SK-N-SH (cell line): Measurements from ENCODE around the gene COL20A1. TPM values are rescaled to one million over a fixed set of nuclear protein-coding genes. Genes with fewer than 3 reads are reported as not detected.

Experiments used
- CTCF ChIA-PET: fragments of 300-600, 350-600 bp; formaldehyde crosslinking; extraction: SDS; loops from one replicate; lab custom pipeline; 2021; lab: Yijun Ruan, JAX
- POLR2A ChIA-PET: fragments of 350-600 bp; sonication (Branson Sonifier 250); formaldehyde crosslinking; extraction: SDS; loops from one replicate; lab custom pipeline; 2020; ENCODE audit warnings: antibody characterized with exemption, inconsistent platforms; lab: Yijun Ruan, JAX
- DNase-seq: peaks from one replicate; pipeline ENCODE4 v3.0.0; 2012
- H2AFZ ChIP-seq: fragments of 200-600 bp; sonication (generic); 2 replicates; pipeline ENCODE4 v1.8.1; 2016; ENCODE audit warnings: antibody characterized with exemption, mild to moderate bottlenecking, low read depth
- H3F3A ChIP-seq: fragments of 200-600 bp; sonication (generic); replicated peaks from 2 replicates; pipeline ENCODE3; 2016; ENCODE audit warnings: antibody characterized with exemption, mild to moderate bottlenecking; ENCODE audit not compliant: insufficient read depth
- H3K27ac ChIP-seq, 2 experiments: fragments of 200-500 bp in 1 of 2; fragments of 200-600 bp in 1 of 2; sonication (Bioruptor generic) in 1 of 2; sonication (generic), shearing (Covaris generic) in 1 of 2; 2 replicates each; pipeline versions ENCODE4 v1.5.1 to v1.6.1; 2014 to 2016; ENCODE audit warnings: low read depth in 2 of 2, inconsistent platforms in 1 of 2, low read length in 1 of 2, mild to moderate bottlenecking in 1 of 2, mixed read lengths in 1 of 2
- H3K27me3 ChIP-seq: fragments of 200-600 bp; sonication (generic), shearing (Covaris generic); 2 replicates; pipeline ENCODE4 v1.6.1; 2016; ENCODE audit warnings: mixed run types; ENCODE audit not compliant: insufficient read depth
- H3K36me3 ChIP-seq, 2 experiments: fragments of 200-500 bp in 1 of 2; fragments of 200-600 bp in 1 of 2; sonication (Bioruptor generic) in 1 of 2; sonication (generic) in 1 of 2; replicated peaks in 1 of 2; 2 replicates each; pipeline versions ENCODE3 to v1.5.1; 2014 to 2016; ENCODE audit warnings: low read length in 1 of 2, mild to moderate bottlenecking in 1 of 2; ENCODE audit not compliant: insufficient read depth in 2 of 2, control insufficient read depth in 1 of 2
- H3K4me1 ChIP-seq, 2 experiments: fragments of 200-500 bp in 1 of 2; fragments of 200-600 bp in 1 of 2; sonication (Bioruptor generic) in 1 of 2; sonication (generic), shearing (Covaris generic) in 1 of 2; 2 replicates each; pipeline versions ENCODE4 v1.5.1 to v1.6.1; 2014 to 2016; ENCODE audit warnings: low read depth in 1 of 2, low read length in 1 of 2, mixed run types in 1 of 2; ENCODE audit not compliant: insufficient read depth in 2 of 2, control insufficient read depth in 1 of 2
- H3K4me2 ChIP-seq: fragments of 200-600 bp; sonication (generic), shearing (Covaris generic); 2 replicates; pipeline ENCODE4 v1.6.1; 2017; ENCODE audit warnings: mixed run types
- H3K4me3 ChIP-seq, 2 experiments: fragments of 200-500 bp in 1 of 2; fragments of 200-600 bp in 1 of 2; sonication (Bioruptor generic) in 1 of 2; sonication (generic), shearing (Covaris generic) in 1 of 2; 2 replicates each; pipeline versions ENCODE4 v1.5.1 to v1.8.1; 2014 to 2016; ENCODE audit warnings: low read depth in 2 of 2, inconsistent platforms in 1 of 2, low read length in 1 of 2, mild to moderate bottlenecking in 1 of 2, mixed read lengths in 1 of 2, moderate library complexity in 1 of 2
- H3K79me2 ChIP-seq: fragments of 200-600 bp; sonication (generic); 2 replicates; pipeline ENCODE4 v1.8.1; 2017; ENCODE audit warnings: mild to moderate bottlenecking; ENCODE audit not compliant: insufficient read depth
- H3K9ac ChIP-seq: fragments of 200-600 bp; sonication (generic); 2 replicates; pipeline ENCODE4 v1.6.1; 2017; ENCODE audit warnings: mixed run types
- H3K9me2 ChIP-seq: fragments of 200-600 bp; sonication (generic); 2 replicates; pipeline ENCODE4 v1.6.1; 2017; ENCODE audit warnings: mixed run types
- H3K9me3 ChIP-seq: fragments of 200-600 bp; sonication (generic); 2 replicates; pipeline ENCODE4 v1.6.1; 2017; ENCODE audit warnings: mixed run types, mild to moderate bottlenecking, moderate library complexity
- H4K20me1 ChIP-seq: fragments of 200-600 bp; sonication (generic); 2 replicates; pipeline ENCODE4 v1.6.1; 2017; ENCODE audit warnings: mild to moderate bottlenecking, mixed run types; ENCODE audit not compliant: insufficient read depth
- CHD2 ChIP-seq: fragments of 150-350 bp; IDR thresholded peaks from 2 replicates; pipeline ENCODE4 v1.6.1; 2018; ENCODE audit warnings: low read length; ENCODE audit not compliant: partially characterized antibody
- CTCF ChIP-seq: fragments of 200-600 bp; sonication (generic); IDR thresholded peaks from 2 replicates; pipeline ENCODE4 v1.6.1; 2017; ENCODE audit warnings: antibody characterized with exemption, mild to moderate bottlenecking, moderate library complexity
- ELF1 ChIP-seq: IDR thresholded peaks from 2 replicates; pipeline ENCODE4 v1.4.0; 2012
- EP300 ChIP-seq, 2 experiments: IDR thresholded peaks; 2 replicates each; pipeline versions ENCODE4 v1.4.0 to v1.6.1; 2012; ENCODE audit warnings: borderline replicate concordance in 1 of 2, low read depth in 1 of 2, low read length in 1 of 2
- EZH2phosphoT487 ChIP-seq: fragments of 200-600 bp; sonication (generic); IDR thresholded peaks from 2 replicates; pipeline ENCODE4 v1.6.1; 2017; ENCODE audit warnings: low read depth, mixed run types, mild to moderate bottlenecking, antibody characterized with exemption, moderate library complexity, borderline replicate concordance
- FOXJ3 ChIP-seq: sonication (generic); formaldehyde crosslinking; IDR thresholded peaks from 2 replicates; pipeline ENCODE4 v1.5.1; 2020; ENCODE audit warnings: mild to moderate bottlenecking, missing genetic modification reagents
- FOXM1 ChIP-seq: IDR thresholded peaks from 2 replicates; pipeline ENCODE4 v1.4.0; 2012; ENCODE audit warnings: low read depth, mild to moderate bottlenecking
- GABPA ChIP-seq: IDR thresholded peaks from 2 replicates; pipeline ENCODE4 v1.4.0; 2012; ENCODE audit warnings: low read depth, mild to moderate bottlenecking
- GATA2 ChIP-seq: sonication (generic); formaldehyde crosslinking; IDR thresholded peaks from 2 replicates; pipeline ENCODE4 v1.5.0; 2020; ENCODE audit warnings: mild to moderate bottlenecking, missing genetic modification reagents
- IRF3 ChIP-seq: fragments of 150-350 bp; IDR thresholded peaks from 2 replicates; pipeline ENCODE4 v1.6.1; 2016; ENCODE audit warnings: mild to moderate bottlenecking, low read depth, low read length
- MAX ChIP-seq: IDR thresholded peaks from 2 replicates; pipeline ENCODE4 v1.4.0; 2012; ENCODE audit warnings: low read depth
- NFIC ChIP-seq: IDR thresholded peaks from 2 replicates; pipeline ENCODE4 v1.4.0; 2012; ENCODE audit warnings: borderline replicate concordance
- POLR2AphosphoS5 ChIP-seq: IDR thresholded peaks from 2 replicates; pipeline ENCODE4 v1.6.1; 2012; ENCODE audit warnings: low read depth, low read length
- REST ChIP-seq: IDR thresholded peaks from 2 replicates; pipeline ENCODE4 v1.6.1; 2012; ENCODE audit warnings: mild to moderate bottlenecking, low read depth, low read length, moderate library complexity
- RXRA ChIP-seq: IDR thresholded peaks from 2 replicates; pipeline ENCODE4 v1.4.0; 2012; ENCODE audit warnings: low read depth, mild to moderate bottlenecking, borderline replicate concordance
- SMC3 ChIP-seq: IDR thresholded peaks from 2 replicates; pipeline ENCODE4 v1.6.1; 2012; ENCODE audit warnings: low read depth, low read length, improper control_type of control experiment
- TAF1 ChIP-seq: IDR thresholded peaks from 2 replicates; pipeline ENCODE4 v1.6.1; 2012; ENCODE audit warnings: low read depth, mild to moderate bottlenecking, low read length, moderate library complexity, borderline replicate concordance
- USF1 ChIP-seq: IDR thresholded peaks from 2 replicates; pipeline ENCODE4 v1.4.0; 2012; ENCODE audit warnings: low read depth, borderline replicate concordance
- YY1 ChIP-seq: IDR thresholded peaks from 2 replicates; pipeline ENCODE4 v1.4.0; 2012; ENCODE audit warnings: low read depth, mild to moderate bottlenecking
- WGBS: methylation state at CpG from one replicate; pipeline ENCODE4 v1.1.6; 2017; ENCODE audit warnings: low lambda C conversion rate; 5-methylcytosine and 5-hydroxymethylcytosine counted together
- polyA plus RNA-seq, 3 experiments: library from polyadenylated mRNA; depleted of rRNA; stranded (reverse); fragments of >200 nt; gene quantifications; 2 replicates each; pipeline ENCODE4 v1.2.3, GENCODE V29; 2012

COL20A1 gene
- polyA plus RNA-seq, 1 of the 3 experiments (the other 2 are of a cell fraction), result not detected

GRCh38 chr20:63257629-63258028 lies 35.4 kb upstream of the COL20A1 start:
- Histone ChIP-seq H3K36me3 (no peaks in the 10 kb centered on the region), H4K20me1 (no peaks in the 10 kb centered on the region), H3K9me3 (no peaks in the 10 kb centered on the region), H3K9me2 (no peaks in the 10 kb centered on the region), H3K79me2 (no peaks in the 10 kb centered on the region), H3K9ac (no peak overlapping the region), H3K4me2 (no peak overlapping the region), H3K27me3 (peaks cover 34% of the 10 kb centered on the region), H3K27ac (no peak overlapping the region), H3F3A (no peaks in the 10 kb centered on the region), H2AFZ (no peak overlapping the region), H3K4me1 (peaks cover 0 to 5% of the 10 kb centered on the region in 2 experiments; a peak in 1 of 4 replicates), H3K4me3 (no peak overlapping the region)
- CTCF ChIA-PET, result interaction anchor here (3.5 kb wide), 1 partner anchor 34 kb away, joined by 21 read pairs; no protein-coding TSS in a partner anchor
- POLR2A ChIA-PET, result no interaction called here
- DNase-seq, result no peak
- WGBS, result 85% methylated on average over 13 of the region's 13 CpGs
- no peak for TF ChIP-seq FOXJ3
- no peak for TF ChIP-seq GABPA
- no peak for TF ChIP-seq TAF1
- no peak for TF ChIP-seq GATA2
- no peak for TF ChIP-seq REST
- TF ChIP-seq CHD2, result no peak
- TF ChIP-seq EP300 (IDR thresholded peaks at IDR 0.05; ENCODE audit: borderline replicate concordance in 1 of 2, low read depth in 1 of 2, low read length in 1 of 2), result no peak
- TF ChIP-seq FOXM1, result no peak

GRCh38 chr20:63258781-63259180 lies 34.2 kb upstream of the COL20A1 start:
- POLR2A ChIA-PET, result interaction anchor here (1.1 kb wide), 1 partner anchor 14 kb away, joined by 3 read pairs; the partner anchor contains the start of gene ARFGAP1
- H3F3A ChIP-seq, result no peaks in the 10 kb centered on the region
- no peaks in the 10 kb centered on the region for H3K79me2 ChIP-seq
- H3K4me3 ChIP-seq, result no peak overlapping the region
- H4K20me1 ChIP-seq, result no peaks in the 10 kb centered on the region
- no peak overlapping the region for H2AFZ ChIP-seq
- H3K27ac ChIP-seq, result no peak overlapping the region
- H3K9me3 ChIP-seq, result no peaks in the 10 kb centered on the region
- H3K9me2 ChIP-seq, result no peaks in the 10 kb centered on the region
- no peaks in the 10 kb centered on the region for H3K36me3 ChIP-seq
- H3K27me3 ChIP-seq, result peaks cover 26% of the 10 kb centered on the region
- H3K4me1 ChIP-seq, result peaks cover 0 to 5% of the 10 kb centered on the region in 2 experiments; a peak in 1 of 4 replicates
- WGBS, result 51% methylated on average over 8 of the region's 8 CpGs
- no peak for DNase-seq
- CTCF ChIA-PET, result interaction anchor here (1.0 to 3.5 kb wide), 2 partner anchors 36 to 51 kb away, joined by 6 to 21 read pairs; no protein-coding TSS in a partner anchor
- H3K4me2 ChIP-seq, result no peak overlapping the region
- no peak overlapping the region for H3K9ac ChIP-seq
- TF ChIP-seq POLR2AphosphoS5 (no peak), YY1 (no peak), FOXJ3 (no peak), CTCF (no peak), RXRA (no peak), ELF1 (no peak), CHD2 (no peak), EZH2phosphoT487 (no peak), EP300 (IDR thresholded peaks at IDR 0.05; ENCODE audit: borderline replicate concordance in 1 of 2, low read depth in 1 of 2, low read length in 1 of 2) (no peak), NFIC (no peak), IRF3 (no peak), MAX (no peak), USF1 (no peak), SMC3 (no peak)
